Stimulated activated CD4-positive, alpha-beta T cell treated with anti-CD3 and anti-CD28 coated beads, Interleukin-2, amount 100 ng/mL, for 48 hours (primary cell): ENCODE measurements around the gene PITX1.

Source experiments
- DNase-seq, 2 donors: peaks; one replicate each; pipeline ENCODE4 v3.0.0-alpha.2; 2020

PITX1 gene

DNA sequence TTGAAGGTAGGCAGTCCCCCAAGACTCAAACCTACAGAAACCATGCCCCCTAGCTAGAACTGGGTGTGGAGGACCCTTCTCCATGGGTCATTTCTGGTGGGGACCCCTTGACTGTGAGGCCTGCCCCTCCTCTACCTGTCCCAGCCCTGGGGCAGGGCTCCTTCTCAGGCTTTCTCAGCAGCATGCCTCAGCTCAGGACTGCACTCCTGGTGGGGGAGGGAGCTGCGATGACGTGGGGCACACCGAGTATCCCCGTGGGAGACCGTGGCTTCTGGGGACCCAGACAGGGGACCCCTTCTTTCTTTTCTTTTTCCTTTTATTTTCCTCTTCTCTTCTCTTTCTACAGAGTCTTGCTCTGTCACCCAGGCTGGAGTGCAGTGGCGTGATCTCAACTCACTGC is 27.0 kb upstream of the PITX1 start:
- no peak for DNase-seq

DNA sequence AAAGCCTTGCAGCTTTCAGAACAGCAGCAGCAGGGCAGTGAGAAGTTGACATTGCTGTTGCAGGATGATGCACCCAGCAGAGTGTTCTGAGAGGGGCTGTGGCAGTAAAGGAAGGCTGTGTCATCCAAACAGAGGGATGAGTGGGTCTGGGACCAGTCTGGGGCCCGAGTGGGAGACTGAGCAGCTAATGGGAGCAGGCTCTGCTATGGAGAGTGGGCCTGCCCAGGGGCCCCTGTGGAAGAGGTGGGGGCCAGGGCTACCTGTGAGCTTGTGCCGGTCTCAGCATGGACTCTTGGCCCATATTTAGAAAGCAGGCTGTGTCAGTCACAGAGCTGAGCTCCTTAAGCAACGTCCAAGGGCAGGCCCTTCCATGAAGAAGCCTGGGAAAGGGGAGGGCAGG is 26.0 kb upstream of the PITX1 start:
- no peak for DNase-seq

- DNase-seq = no peak
Measured at GRCh38 chr5:135059000-135059923, 25.2 kb upstream of the PITX1 start.

DNA sequence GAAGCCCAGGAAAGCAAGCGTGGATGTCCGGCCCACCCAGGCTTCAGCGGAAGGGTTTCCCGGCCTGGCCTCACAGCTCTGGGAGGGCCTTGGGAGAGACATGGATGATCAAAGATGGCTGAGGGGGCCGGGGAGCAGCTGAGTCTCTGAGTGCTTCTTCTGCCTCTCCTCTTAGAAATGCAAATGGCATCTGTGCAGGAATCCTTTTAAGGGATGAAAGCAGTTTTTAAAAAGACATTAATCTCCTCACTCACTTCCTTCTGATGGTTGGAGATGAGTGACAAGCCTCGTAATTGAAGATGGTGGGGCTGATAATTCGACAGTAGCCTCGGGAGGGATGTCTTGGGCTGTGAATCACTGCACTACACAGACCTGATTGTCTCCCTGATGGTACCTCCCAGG is 24.3 kb upstream of the PITX1 start:
- no peak for DNase-seq

- no peak for DNase-seq
Measured at GRCh38 chr5:135057233-135057632, 23.2 kb upstream of the PITX1 start.

- no peak for DNase-seq
Measured at GRCh38 chr5:135056316-135057030, 22.4 kb upstream of the PITX1 start.

DNA sequence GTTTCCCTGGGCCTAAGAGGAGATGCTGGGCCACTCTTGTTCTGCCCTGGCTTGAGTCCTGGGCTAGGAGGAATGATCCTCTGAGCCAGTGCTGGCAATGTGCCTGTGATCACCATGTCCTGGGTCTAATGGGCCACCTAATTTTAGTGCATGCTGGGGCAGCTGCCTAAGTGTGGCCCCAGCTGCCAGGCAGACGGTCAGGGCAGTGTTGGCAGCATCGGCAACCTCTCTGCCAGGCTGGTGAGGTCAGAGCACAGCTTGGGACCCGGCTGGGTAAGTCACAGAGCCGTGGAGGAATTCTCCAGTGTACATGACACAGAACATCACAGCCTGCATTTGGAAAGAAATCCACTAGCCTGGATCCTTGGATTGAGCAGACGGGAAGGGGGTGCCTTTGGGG is 21.4 kb upstream of the PITX1 start:
- no peak for DNase-seq

DNA sequence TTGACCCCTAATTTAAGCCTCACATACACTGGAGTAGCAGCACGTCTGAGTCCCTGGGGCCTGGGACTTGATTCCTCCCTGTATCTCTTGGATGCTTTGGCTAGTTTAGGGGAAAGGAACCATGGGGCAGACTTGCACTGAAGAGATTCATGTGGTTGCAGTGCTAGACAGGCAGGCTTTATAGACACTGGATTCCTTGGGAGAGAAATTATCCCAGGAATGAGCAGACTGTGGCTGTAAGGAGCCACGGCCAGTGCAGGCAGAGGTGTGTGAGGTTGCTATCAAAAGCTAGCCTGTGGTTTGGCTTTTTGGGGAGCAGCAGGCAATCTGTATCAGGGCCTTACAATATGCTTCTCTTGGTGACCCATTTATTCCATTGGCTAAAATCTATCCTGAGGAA is 20.5 kb upstream of the PITX1 start:
- no peak for DNase-seq

DNA sequence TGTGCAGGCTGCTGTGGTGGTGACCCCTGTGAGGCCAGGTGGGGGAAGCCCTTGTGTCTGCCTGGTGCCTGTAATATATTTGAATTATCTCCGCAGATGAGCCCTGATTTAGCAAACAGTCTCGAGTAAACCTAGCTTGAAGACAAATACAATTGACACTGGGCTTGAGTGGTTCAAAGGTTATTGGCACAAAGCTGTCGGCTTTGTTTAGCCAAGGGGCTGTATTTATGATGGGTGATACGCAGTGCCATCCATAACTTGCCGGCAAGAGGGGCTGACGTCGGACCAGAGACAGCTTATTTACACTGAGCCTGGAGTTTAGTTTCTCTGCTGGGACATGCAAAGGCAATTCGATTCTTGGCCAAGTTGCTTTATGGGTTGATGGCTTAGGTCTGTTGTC is 20.0 kb upstream of the PITX1 start:
- DNase-seq = no peak

DNA sequence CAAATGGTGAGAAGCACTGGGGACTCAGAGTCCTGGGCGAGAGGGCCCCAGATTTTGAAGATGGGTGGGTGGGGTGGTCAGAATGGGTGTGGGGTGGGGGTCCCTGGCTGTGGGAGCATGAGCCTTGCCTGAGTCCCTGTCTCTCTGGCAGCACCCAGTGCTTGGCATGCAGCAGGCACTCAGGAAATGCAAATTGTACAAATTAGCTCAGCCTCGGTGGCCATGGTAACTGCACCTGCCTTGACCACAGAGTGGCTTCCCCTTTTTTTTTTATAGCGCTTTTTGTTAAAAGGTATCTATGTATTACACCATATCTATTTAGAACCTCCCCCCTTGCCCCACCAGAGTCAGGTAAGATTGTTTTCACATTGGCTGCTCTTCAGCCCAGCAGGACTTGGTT is 19.2 kb upstream of the PITX1 start:
- no peak for DNase-seq

GRCh38 chr5:135052511-135053145 is 18.6 kb upstream of the PITX1 start:
- no peak for DNase-seq

DNA sequence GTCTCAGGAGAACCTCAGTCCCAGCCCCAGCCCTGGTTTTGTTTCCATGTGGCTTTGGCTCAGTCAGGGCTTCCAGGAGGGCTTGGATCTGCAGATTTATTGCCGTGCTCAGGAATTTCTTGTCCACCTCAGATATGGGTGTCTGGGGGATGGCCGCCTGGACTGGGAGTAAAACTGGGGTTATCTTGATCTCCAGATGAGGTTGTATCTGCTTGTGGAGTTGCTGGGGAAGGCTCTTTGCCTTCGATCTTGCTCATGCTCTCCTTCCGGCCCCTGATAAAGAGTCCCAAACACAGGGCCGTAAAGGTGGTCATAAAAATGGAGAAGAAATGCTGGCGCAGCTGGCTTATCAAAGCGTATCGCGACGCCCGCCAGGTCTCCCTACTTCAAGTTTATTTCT is 17.8 kb upstream of the PITX1 start:
- no peak for DNase-seq

DNA sequence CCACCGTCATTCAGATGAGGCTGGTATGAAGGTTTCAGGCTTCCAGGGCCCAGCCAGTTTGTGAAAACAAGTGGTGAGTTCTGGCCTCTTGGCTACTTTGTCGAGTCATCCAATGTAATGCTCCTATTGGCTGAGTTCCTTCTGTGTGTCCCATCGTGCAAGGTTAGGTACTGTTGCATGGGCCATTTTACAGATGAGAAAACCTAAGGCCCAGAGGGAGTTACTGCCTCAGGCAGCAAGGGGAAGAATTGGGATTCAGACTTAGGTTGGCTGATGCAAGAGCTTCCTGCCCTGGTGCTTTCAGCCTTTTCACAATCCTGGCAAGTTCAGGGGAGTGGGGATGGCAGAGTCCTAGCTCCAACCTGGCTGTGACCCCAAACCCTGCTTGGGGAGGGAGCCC is 17.4 kb upstream of the PITX1 start:
- no peak for DNase-seq

GRCh38 chr5:135050244-135050767 is 16.3 kb upstream of the PITX1 start:
- no peak for DNase-seq

DNA sequence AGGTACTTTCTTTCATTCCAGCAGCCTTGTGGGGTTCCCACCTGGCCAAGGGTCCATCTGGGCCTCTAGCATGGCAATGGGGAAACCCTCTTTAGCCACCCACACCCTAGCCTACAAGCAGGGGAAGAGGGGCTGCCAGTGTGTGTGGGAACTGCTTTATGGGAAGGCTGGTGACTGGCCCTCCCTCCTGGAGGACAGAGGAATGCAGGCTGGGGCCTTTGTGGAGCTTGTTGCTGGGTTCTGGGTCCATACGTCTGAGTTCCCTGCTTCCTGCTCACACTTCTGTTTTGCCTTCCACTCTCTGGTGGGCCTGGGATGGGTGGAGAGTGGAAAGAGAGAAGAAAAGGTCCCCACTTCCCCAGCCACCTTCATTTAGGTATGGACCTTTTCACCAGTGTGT is 14.9 kb upstream of the PITX1 start:
- DNase-seq = no peak

- no peak for DNase-seq
Measured at GRCh38 chr5:135048286-135048685, 14.3 kb upstream of the PITX1 start.

- no peak for DNase-seq
Measured at GRCh38 chr5:135047347-135047695, 13.3 kb upstream of the PITX1 start.

GRCh38 chr5:135046661-135047346 is 12.8 kb upstream of the PITX1 start:
- no peak for DNase-seq

GRCh38 chr5:135045488-135045887 is 11.5 kb upstream of the PITX1 start:
- DNase-seq = no peak

DNA sequence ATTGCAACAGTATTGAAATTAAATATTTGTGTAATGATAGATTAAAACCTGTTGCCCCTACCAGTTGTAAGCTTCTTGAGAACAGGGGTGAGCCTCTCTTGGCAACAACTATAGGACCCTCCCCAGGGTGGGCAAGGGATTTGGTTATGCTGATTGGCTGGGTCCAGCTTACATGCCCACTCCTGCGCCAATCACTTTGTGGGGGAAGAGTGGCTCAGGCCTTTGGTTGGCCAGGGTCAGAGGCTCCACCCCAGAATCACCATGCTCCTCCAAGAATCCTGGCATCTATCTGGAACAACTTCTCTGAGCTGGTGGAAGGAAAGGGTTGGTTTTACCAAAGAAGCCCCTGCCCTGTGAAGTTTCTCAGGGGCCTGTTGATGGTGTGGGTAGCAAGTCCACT is 8.6 kb upstream of the PITX1 start:
- DNase-seq = no peak

DNA sequence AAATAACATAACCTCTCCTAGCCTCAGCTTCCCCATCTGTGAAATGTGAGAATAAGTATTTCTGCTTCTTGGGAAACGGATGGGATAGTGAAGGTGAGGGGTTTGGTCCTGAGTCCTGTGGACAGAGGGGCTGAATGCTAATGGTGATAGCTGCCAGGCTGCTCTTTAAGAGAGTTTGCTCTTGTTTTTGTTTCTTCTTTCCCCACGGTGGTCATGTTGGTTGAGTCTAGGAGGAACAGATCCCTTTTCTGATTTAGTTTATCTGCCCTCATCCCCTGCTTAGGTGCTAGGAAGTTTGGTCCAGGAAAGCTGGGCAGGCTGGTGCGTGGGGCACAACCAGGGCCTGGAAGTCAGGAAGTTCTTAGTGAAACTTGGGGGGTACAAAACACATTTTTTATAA is 7.7 kb upstream of the PITX1 start:
- DNase-seq = no peak

GRCh38 chr5:135041145-135041587 is 7.1 kb upstream of the PITX1 start:
- no peak for DNase-seq
